ENCODE data around the gene TRPV6. TPM values are rescaled to one million over a fixed set of nuclear protein-coding genes. Genes with fewer than 3 reads are reported as not detected.

Gene TRPV6
- total RNA-seq, 6 donors from 2014 or later, result 0.23 to 1.5 (median 0.68) TPM

DNA sequence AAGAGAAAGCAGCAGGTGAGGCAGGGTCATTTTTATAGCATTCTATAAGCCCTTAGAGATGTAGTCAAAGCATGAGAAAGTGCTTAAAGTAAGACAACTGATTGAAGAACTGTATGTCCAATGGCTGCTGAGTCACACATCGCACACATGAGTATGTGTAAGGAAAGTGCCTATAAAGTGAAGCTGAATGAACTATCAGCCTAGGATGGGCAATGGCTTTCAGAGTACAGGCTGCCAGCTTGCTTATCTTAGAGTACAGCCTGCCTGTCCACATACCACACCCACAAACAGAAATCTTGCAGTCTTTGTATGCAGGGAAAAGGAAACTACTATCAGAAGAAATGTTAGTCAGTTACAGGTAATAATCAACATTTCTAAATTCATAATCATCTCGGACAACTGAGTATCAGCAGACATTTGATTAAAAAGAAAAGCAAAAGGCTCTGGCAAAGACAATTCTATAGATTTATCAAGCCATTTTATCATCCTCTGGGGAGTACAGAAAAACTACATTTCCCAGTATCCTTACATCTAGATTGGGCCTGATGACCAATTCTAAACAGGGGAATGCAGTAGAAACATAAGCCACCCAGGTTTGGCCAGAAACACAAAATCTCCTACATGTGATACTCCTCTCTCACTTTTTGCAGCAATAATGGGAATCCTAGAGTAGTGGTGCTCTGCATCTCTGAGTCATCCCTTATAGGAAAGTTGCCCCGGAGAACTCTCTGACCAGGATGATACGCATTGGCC is 46.9 kb downstream of the TRPV6 start:
- Histone ChIP-seq H3K27me3 (no peaks in the 10 kb centered on the region), H3K4me3 (no peak overlapping the region), H3K9me3 (no peaks in the 10 kb centered on the region), H3K4me1 (no peaks in the 10 kb centered on the region), H3K27ac (no peak overlapping the region), H3K36me3 (no peaks in the 10 kb centered on the region)
- no peak for DNase-seq
- 66 to 70% methylated on average over 4 of the region's 4 CpGs for WGBS, 2 donors
- ATAC-seq (ENCODE audit: low FRiP score in 2 of 2), result no peak
- TF ChIP-seq, protein P1, sequence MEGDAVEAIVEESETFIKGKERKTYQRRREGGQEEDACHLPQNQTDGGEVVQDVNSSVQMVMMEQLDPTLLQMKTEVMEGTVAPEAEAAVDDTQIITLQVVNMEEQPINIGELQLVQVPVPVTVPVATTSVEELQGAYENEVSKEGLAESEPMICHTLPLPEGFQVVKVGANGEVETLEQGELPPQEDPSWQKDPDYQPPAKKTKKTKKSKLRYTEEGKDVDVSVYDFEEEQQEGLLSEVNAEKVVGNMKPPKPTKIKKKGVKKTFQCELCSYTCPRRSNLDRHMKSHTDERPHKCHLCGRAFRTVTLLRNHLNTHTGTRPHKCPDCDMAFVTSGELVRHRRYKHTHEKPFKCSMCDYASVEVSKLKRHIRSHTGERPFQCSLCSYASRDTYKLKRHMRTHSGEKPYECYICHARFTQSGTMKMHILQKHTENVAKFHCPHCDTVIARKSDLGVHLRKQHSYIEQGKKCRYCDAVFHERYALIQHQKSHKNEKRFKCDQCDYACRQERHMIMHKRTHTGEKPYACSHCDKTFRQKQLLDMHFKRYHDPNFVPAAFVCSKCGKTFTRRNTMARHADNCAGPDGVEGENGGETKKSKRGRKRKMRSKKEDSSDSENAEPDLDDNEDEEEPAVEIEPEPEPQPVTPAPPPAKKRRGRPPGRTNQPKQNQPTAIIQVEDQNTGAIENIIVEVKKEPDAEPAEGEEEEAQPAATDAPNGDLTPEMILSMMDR (IDR thresholded peaks at IDR 0.05), result no peak
- TF ChIP-seq POLR2AphosphoS5 (IDR thresholded peaks at IDR 0.05) (no peak), EP300 (IDR thresholded peaks at IDR 0.05) (no peak)

DNA sequence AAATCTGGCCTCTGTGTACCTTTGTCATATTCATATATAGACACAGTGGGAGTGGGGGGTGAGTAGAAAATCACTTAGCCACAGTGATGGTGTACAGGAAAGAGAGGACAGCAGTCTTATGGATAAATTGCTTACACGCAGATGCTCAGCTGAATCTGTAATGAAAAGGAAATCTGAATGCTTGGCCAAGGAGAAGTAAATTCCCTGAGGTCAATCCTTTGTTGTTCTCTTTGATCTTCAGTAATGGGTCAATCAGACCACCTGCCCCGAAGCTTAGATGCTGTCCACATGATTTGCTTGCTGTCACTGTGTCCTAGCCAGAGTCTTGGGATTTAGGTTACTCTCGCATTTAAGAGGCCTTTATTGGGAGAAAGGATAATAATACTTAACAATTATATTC is 49.1 kb downstream of the TRPV6 start:
- no peaks in the 10 kb centered on the region for H3K27me3 ChIP-seq
- H3K36me3 ChIP-seq, result no peaks in the 10 kb centered on the region
- H3K4me1 ChIP-seq, result no peaks in the 10 kb centered on the region
- H3K9me3 ChIP-seq, result no peaks in the 10 kb centered on the region
- no peak overlapping the region for H3K4me3 ChIP-seq
- 84% methylated on average over 3 of the region's 3 CpGs for WGBS, 2 donors
- ATAC-seq (ENCODE audit: low FRiP score in 2 of 2) (no peak), DNase-seq (no peak)
- H3K27ac ChIP-seq, result no peak overlapping the region
- TF ChIP-seq, protein P1 (IDR thresholded peaks at IDR 0.05), result no peak
- no peak for TF ChIP-seq EP300 (IDR thresholded peaks at IDR 0.05)
- TF ChIP-seq POLR2AphosphoS5 (IDR thresholded peaks at IDR 0.05), result no peak
- TF ChIP-seq POLR2A (IDR thresholded peaks at IDR 0.05), result no peak

DNA sequence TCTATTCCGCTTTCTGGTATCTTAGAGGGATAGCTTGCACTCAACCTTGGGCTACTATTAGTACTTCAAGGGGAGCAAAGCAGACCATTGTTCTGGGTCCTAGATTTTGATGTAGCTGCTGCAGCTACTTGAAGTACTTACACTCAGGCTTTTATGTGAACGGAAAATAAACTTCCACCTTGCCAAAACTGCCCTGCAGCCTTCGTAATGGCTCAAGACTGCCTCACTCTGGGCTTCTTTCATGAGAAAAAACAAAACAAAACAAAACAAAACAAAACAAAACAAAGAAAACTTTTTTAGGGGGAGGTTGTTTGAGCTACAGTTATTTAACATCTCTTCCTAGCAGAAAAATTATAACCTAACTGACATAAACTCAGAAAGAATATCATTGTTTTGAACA is 50.1 kb downstream of the TRPV6 start:
- no peaks in the 10 kb centered on the region for H3K4me1 ChIP-seq
- DNase-seq, result no peak
- no peak for ATAC-seq (ENCODE audit: low FRiP score in 2 of 2)
- no peaks in the 10 kb centered on the region for H3K9me3 ChIP-seq
- no peak for TF ChIP-seq POLR2AphosphoS5 (IDR thresholded peaks at IDR 0.05)
- no peak for TF ChIP-seq POLR2A (IDR thresholded peaks at IDR 0.05)
- no peak for TF ChIP-seq EP300 (IDR thresholded peaks at IDR 0.05)
- TF ChIP-seq, protein P1 (IDR thresholded peaks at IDR 0.05), result no peak
- H3K27ac ChIP-seq, result no peak overlapping the region
- no peaks in the 10 kb centered on the region for H3K27me3 ChIP-seq
- no peaks in the 10 kb centered on the region for H3K36me3 ChIP-seq
- H3K4me3 ChIP-seq, result no peak overlapping the region
- 25 to 27% methylated on average over 3 of the region's 3 CpGs for WGBS, 2 donors

DNA sequence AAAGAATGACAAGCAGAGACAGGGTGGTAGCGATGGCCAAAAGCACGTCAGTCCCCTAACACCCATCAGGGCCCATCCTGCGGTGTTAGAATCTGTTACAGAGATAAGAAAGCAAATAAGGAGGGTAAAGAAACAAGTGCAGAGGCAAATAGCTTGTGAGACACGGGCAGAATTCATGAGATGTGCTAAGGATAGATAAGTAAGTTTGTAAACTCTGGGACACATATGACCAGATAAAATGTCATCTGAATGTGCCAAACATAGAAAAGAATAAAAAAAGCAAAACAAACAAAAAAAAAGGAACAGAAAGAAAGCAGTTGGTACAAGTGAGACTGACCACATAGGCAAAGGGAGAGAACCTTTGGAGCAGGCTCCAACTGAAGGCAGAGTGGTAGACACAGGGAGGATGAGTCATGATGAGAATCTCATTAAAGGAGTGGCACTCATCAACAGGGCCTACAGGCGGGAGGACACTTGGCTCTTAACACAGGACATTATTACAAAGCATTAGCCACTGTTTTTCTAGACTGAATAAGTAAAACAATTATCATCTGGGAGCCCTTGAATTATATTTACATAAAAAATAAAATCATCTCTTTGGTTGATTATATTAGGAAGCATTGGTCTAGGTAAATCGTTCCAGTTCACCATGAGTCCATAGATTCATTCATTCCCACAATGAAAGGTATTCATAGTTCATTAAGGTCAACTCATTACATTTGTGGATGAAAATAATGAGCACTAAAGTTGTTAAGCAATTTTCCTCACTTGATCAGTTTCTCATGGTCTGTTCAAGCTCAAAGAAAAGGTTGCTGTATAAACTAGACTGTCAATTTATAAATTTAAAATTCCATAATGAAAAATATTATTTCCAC is 52.1 kb downstream of the TRPV6 start:
- WGBS, 2 donors, result 59 to 69% methylated on average over 6 of the region's 6 CpGs
- TF ChIP-seq EP300 (IDR thresholded peaks at IDR 0.05), result no peak
- no peak for TF ChIP-seq POLR2AphosphoS5 (IDR thresholded peaks at IDR 0.05)
- no peak for TF ChIP-seq POLR2A (IDR thresholded peaks at IDR 0.05)
- TF ChIP-seq, protein P1 (IDR thresholded peaks at IDR 0.05), result no peak
- Histone ChIP-seq H3K36me3 (no peaks in the 10 kb centered on the region), H3K27ac (no peak overlapping the region), H3K4me1 (no peaks in the 10 kb centered on the region), H3K9me3 (no peaks in the 10 kb centered on the region), H3K4me3 (no peak overlapping the region), H3K27me3 (no peaks in the 10 kb centered on the region)
- ATAC-seq (ENCODE audit: low FRiP score in 2 of 2) (no peak), DNase-seq (no peak)
